Activated CD4-positive, alpha-beta T cell treated with anti-CD3 and anti-CD28 coated beads, Interleukin-2, Interleukin-4, amounts not matched to agents 100 ng/mL and 50 ng/mL, durations not matched to agents 16 hours and 8 hours (primary cell): ENCODE measurements around the gene ADH4.
"Not testable (repeated sequence)": the region's sequence is repeated elsewhere in the genome, so short reads cannot be mapped to it uniquely, and the experiment has no call there.

Experiments
- DNase-seq: peaks from one replicate; pipeline ENCODE4 v3.0.0-alpha.2; 2020; ENCODE audit warnings: low spot score

Gene ADH4

DNA sequence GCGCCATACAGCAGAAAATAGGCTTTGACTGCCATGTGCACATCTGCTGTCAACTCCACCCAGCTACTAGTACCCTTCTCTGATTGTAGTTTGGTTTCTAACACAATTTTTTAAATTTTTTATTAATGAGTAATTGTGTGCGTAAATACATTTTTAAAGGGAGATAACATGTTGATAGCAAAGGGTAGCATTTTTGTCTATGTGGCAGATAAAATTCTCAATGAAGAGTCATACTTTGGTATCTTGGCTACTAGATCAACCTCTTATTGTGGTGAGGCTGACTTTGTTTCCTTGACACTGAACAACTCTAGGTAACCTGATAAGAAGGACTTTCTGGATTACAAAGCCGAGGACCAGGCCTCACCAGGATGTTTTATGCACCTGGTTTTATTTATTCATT lies 9.5 kb downstream of the ADH4 start:
- no peak for DNase-seq

DNA sequence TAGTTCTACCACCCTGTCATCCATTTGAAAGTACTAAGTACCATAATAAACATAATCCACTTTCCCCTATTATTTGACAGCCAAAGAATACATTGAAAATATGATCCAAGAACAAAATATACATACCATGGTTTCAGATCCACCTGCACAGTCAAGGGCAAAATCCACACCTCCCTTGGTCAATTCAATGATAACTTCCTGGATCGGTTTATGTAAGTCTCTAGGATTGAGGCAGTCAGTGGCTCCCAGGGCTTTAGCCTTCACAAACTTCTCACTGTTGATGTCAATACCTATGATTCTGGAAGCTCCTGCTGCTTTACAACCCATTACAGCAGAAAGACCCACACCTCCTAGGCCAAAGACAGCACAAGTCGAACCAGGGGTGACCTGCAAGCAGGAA lies 12.7 kb downstream of the ADH4 start:
- DNase-seq = no peak

DNA sequence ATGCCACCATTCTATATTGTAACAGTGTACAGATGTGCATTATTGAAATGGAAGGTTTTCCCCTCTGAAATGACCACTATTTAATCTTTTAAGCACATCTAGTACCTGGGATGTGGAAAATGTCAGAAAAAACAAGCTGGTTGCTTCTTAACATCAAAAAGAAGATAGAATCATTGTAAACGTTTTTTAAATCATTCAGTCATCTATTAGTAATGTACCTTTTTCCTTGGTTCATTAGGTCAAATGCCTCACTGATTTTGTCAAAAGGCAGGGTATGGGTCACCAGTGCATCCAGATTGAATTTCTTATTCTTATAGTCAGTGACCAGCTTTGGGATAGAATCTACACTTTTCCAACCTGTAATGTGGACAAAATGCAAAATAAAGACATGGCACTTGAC lies 17.7 kb downstream of the ADH4 start:
- no peak for DNase-seq

DNA sequence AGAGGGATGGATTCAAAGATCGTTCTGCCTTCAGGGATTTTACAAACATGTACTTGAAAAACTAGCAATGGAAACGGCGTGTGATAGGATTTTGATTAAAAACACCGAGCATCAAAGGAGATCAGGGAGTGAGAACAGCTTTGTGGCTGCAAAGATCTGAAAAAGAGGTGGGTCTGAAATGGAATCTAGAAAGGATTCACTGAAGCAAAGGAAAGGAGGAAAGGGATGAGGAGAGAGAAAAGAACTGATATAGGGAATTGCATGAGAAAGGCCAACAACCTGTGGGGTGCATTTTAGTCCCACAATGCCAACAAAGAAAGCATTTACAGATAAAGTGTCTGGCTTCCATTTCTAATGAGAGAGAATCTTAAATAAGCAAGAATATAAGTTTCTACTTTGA lies 23.1 kb downstream of the ADH4 start:
- no peak for DNase-seq

DNA sequence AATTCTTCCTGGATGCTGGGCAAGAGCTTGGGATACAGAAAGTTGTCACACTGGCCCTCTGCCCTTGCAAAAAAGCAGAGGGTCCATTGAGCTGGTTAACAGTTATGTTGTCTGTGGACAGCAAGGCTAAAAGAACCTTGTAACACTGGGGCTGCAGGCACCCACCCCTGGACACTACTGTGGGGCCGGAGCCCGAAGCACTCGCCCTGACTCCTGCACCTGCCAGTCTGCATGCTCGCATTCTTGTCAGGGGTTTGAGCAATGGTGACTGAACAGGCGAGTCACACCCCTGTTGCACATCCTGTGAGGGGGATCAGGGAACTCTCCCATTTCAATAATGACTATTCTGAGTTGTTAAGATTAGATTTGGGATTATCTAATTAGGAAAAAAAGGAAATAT lies 23.6 kb downstream of the ADH4 start:
- DNase-seq = no peak

DNA sequence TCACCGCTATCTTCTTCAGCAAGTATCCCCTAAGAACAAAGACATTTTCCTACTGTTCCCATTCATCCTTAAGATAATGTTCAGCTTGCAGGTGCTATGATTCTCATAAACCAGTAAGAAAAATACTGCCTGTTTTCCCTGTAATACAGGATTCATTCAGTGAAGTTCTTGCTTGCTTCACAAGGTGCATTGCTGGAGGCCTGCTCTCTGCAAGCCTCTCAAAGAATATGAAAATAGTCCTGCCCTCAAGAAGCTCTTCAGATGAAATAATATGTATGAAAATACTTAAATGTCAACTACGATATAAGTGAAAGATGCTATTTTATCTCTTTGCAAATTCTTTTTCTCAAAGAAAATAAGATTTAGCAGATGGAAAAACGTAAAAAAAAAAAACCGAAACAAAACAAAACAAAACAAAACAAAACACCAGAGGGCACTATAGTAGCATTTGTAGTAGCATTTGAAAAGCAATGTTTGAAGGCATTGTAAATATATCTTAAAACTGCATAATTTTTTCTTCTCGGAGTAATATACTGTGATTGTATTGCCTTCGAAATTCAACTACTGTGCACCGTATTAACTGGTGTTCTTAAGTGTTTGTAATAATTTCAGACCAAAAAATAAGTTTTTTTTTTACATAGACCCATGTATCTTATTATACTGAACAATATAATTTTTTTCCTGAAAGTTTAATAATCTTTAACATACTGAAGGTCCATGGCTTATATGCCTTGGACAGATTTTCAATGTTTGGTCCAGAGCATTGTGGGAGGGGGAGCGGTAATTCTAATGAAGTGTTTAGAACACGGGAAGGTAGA lies 26.0 kb downstream of the ADH4 start:
- peak; percentile 4 for DNase-seq

DNA sequence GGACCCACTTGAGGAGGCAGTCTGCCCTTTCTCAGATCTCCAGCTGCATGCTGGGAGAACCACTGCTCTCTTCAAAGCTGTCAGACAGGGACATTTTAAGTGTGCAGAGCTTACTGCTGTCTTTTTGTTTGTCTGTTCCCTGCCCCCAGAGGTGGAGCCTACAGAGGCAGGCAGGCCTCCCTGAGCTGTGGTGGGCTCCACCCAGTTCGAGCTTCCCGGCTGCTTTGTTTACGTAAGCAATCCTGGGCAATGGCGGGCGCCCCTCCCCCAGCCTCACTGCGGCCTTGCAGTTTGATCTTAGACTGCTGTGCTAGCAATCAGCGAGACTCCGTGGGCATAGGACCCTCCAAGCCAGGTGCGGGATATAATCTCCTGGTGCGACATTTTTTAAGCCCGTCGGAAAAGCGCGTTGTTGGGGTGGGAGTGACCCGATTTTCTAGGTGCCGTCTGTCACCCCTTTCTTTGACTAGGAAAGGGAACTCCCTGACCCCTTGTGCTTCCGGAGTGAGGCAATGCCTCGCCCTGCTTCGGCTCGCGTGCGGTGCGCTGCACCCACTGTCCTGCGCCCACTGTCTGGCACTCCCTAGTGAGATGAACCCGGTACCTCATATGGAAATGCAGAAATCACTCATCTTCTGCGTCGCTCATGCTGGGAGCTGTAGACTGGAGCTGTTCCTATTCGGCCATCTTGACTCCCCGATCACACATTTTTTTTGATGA lies 26.8 kb downstream of the ADH4 start:
- not testable (repeated sequence) for DNase-seq

DNA sequence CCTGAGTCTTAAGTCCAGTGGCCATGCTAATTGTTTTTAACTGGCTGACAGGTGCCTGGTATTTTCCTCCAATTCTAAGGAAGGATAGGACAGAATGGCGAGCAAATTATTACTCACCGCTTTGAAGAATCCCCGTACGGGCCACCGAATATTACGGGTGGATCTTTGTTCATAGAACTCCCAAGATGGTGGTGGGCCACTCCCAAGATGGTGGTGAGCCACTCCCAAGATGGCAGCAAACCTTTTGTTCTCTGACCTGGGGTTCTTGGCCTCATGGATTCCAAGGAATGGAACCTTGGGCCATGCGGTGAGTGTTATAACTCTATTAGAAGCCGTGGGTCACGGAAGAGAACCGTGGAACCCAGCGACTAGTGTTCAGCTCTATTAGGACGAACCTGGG lies 34.8 kb downstream of the ADH4 start:
- DNase-seq = not testable (repeated sequence)

DNA sequence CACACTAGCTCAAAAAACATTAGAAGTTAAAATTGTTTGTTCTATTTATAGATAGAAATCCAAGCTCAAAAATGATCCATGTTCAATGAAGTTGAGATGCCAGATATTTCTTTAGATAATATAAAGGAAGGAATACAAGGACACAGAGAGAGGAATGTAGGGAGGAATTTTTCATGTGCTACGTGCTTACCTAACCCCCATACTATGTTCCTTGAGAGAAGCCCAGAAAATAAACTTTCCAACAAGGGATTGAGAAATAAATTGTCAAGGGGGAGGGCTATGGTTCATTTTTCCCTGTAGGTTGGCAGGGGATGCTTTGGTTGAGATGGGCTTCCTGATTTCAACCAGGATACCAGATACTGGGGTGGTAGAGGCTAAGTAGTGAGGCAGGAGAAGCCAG lies 39.9 kb downstream of the ADH4 start:
- DNase-seq = no peak

DNA sequence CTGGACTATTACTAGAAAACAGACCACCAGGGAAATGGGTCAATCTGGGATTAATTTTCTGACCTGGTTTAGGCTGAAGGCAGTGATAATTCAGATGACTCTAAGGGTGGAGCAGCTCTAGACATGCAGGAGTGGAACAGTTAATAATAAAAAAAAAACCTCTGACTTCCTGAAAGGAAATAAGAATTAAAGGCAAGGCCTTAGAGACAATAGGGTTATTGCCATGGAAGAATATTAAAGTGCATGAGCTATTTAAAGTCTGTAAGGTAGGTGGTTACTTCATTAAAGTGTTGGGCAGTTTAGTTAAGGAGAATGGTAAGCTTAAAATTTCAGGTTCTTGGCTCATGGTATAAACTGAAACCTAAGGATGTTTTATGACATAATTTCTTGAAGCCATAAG lies 40.9 kb downstream of the ADH4 start:
- DNase-seq = no peak

DNA sequence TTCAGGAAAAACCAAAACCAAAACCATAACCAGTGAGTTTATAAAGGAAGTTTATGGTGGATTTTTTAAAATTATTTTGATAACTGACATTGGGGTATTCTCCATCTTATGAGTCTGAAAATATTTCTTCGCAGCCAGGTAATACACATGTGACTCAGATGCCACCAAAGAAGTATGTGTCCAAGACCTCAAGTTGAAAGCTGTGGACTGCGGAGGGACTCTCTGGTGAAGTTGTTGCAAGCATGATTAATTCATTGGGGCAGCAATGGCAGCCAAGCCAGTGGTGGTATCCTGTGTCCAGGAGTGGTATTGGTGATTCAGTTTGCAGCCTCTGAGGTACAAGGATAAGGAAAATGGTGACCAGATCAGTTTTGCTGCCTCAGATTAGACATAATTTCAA lies 41.5 kb downstream of the ADH4 start:
- DNase-seq = no peak

DNA sequence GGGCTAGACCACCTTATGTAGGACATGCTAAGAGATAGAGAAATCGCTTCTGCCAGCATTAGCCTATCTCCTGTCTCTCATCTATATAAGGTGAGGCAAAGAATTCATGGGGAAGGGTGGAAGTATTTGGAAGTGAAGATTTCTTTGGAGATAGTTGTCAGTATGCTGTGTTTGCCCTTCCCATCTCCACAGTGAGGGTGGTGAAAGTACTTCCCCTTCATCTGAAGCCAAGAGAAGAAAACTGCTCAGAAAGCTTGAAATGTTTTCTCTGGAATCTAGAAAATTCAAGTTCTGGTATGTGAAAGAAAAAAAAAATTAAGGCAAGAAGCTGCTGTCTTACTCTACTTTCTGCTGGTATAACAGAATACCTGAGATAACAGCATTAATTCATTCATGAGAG lies 43.2 kb downstream of the ADH4 start:
- DNase-seq = no peak

DNA sequence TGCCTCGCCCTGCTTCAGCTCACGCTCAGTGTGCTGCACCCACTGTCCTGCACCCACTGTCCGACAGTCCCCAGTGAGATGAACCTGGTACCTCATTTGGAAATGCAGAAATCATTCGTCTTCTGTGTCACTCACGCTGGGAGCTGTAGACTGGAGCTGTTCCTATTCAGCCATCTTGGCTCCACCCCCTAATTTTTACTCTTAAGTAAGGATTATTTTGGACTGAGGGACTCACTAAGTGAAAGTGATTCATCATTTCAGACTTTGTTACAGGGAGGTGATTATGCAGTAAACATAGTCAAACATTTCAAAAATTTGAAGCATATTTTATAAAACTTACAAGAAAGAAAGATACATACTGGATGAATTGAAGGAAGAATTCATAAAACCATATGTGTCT lies 44.3 kb downstream of the ADH4 start:
- not testable (repeated sequence) for DNase-seq

DNA sequence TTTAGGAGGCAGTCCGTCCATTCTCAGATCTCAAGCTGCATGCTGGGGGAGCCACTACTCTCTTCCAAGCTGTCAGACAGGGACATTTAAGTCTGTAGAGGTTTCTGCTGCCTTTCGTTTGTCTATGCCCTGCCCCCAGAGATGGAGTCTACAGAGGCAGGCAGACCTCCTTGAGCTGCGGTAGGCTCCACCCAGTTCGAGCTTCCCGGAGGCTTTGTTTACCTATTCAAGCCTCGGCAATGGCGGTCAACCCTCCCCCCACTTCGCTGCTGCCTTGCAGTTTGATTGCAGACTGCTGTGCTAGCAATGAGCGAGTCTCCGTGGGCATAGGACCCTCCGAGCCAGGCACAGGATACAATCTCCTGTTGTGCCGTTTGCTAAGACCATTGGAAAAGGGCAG lies 44.8 kb downstream of the ADH4 start:
- no peak for DNase-seq

DNA sequence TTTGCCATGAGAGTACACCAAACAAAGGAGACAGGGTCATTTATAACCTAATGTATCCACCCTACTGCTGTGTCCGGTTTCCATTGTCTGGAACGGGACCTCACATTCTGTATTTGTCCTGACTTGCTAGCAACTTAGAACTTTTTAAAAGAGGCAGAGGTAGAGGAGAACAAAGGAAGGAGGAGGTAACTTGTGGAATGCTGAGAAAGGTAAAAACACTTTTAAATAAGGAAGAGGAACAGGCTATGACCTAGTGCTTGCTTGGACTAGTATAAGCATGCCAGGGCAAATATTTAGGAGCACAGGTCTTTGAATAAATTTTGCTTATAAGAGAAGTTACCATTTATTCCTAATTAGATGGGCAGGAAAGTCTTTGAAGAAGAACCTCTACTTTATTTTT lies 52.3 kb downstream of the ADH4 start:
- not testable (repeated sequence) for DNase-seq

DNA sequence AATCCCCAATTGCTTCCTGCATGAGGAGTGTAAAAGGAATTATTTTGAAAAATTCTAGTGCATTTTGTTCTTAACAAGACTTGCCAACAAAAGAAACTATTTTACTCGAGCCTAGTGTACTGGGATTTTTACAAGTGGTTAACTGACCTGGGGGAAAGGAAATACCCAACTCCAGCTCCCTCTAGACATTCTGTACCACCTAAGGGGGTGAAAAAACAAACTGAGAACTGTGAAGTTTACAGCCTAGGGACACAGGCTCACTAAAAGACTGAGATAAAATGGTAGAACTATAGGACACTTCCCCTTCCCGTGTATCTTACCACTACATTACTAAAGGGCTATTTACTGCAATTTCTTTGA lies 52.9 kb downstream of the ADH4 start:
- DNase-seq = no peak

DNA sequence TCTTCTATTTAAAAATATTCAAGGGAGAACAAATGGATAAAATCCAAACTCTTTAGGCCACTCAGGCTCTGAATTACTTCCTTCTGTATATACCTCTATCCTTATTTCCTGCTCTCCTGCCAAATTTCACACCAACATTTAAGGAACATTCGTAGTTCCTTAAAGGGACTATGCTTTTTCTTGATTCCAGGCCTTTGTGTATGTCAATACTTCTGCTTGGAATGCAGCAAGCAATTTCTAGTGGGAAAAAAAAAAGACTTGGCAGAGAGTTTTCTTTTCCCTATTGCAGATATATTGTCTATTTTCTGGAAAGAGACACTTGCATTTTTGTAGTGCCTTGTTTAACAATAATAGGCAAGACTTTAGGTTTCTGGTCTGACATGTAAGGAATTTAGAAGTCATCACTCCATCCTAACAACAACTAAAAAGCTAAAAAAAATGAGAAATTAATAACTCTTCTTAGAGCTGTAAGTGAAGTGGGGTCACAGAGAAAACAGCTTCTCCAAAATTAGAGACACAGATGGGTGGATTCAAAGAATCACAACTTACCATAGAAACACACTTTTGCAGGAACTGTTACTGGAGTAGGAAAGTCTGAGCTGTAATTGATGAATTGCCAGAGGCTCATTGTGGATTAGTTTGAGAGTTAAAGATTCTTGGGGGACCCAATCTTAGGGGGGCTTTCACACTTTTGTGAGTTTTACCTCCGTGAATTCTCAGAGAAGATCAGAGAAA lies 53.4 kb downstream of the ADH4 start:
- DNase-seq = no peak

DNA sequence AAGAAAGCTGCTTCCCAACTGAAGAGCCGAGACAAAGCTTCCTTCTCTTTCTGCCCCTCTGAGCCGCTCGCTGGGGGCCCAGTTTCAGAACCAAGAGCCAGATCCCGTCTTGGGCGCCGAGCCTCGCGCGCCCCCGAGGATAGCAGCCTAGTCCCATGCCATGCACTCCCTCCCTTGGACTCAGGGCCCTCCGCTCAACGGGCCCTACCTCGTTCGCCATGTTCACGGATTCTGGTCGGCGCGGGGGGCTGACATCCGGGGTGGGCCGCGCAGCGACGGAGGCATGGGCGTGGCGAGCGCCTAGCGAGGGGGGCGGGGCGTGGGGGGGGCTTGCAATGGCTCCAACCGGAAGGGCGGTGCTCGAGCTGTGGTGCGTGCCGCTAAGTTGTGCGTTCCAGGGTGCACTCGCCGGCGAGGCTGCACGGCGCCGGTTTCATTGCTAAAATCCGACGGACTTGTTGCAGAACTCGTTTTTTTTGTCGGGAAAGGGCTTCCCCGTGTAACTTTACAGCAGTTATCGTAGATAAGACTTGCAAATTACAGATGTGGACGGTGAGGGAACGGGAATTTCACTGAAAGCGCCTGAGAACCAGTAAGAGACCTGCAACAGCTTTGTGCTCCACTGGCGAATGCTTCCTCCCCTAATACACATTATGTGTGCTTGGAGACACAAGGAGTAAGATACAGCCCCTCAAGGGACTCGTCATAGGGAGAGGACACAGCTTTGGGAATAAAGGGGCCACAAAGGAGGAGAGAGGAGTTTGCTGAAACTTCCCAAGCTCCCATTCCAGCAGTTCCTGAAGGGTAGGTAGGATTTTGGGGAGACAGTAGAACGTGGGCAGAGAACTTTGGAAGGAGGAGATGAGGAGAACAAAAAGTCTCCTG lies 55.4 kb downstream of the ADH4 start, which contains the start of gene ADH5:
ADH5 (minus strand) TSS at position 308 of the 885 bp plus-strand sequence; CDS start at position 220, 88 bp downstream.
- DNase-seq = peak; percentile 93

DNA sequence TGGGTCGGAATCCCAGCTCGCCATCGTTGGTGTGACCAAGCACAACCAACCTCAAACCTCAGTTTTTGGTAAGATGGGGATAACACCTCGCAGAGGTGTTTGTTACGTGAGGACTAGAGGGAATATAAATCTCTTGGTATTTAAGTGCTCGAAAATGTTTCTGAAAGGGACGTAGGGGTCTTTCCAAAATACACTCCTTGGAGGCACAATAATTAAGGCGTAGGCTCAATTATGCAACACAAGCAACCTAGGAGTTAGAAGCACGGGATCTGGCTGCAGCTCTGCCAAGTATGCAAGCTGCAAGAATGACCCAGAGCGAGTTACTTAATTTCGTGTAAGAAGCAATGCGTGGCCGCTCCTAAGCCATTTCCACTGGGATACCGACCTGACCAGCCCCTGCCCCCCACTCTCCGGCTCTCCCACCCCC lies 56.1 kb downstream of the ADH4 start:
- DNase-seq = peak; percentile 27

DNA sequence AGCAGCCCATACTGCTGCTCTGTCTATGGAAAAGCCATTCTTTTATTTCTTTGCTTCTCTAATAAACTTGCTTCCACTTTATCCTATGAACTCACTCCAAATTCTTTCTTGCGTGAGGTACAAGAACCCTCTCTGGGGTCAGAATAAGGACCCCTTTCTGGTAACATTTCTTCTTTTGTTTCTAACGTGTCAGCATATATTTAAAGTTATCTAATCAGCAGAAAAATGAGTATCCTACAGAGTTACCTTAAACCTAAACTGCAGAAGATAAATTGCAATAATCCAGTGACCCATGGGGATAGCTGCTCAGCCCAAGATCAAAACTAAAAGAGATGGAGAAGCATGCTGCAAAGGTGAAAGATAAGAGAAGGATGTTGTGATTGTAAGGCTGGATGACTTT lies 59.5 kb downstream of the ADH4 start:
- DNase-seq = no peak

DNA sequence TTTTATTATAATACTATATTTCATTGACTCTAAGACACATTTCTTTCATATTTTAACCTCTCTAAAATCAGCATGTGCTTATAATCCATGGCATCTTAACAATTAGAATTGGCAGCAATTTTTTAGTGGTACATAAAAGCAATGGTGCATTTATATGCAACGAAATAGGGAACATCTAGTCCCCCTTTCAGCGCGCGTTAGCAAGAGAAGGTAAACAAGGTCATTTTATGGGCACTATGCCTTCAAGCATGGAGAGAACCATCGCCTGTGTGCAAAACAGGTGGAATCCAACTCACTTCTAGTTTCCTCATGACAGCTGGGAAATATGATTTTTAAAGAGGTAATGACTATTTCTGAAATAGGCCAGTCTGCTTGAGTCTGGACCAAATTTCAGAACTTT lies 61.9 kb downstream of the ADH4 start:
- no peak for DNase-seq

DNA sequence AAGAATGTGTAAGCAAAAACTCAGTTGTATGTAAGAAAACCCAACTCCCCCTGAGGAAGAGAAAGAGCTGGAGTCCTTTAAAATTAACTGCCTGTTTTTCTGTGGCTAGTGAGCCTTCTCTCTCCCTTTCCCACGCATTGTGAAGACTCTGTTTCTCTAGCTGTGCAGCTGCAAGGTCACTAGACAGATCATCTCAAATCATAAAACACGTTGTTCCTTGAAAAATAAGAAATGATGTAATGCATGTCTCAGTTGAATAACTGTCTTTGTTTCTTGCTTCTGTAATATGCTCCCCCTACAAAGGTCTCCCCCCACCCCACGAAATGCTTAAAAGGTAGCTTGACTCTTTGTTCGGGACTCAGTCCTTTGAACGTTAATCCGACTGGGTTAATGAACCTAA lies 63.2 kb downstream of the ADH4 start:
- DNase-seq = not testable (repeated sequence)
